Endothelial cell of umbilical vein (primary cell): Measurements from ENCODE around the gene CNTN3. TPM values are rescaled to one million over a fixed set of nuclear protein-coding genes. Genes with fewer than 3 reads are reported as not detected.

Experiments used
- BruUV-seq: library from RNA; stranded (reverse); fragments of 400-500 nt; replicated peaks from 2 replicates; lab custom pipeline; 2021; lab: Mats Ljungman, UMichigan
- CTCF ChIA-PET: fragments of 300-600, 350-600 bp; sonication (Branson Sonifier 250); formaldehyde crosslinking; loops from one replicate; lab custom pipeline; 2021; ENCODE audit warnings: antibody characterized with exemption, inconsistent platforms; lab: Charles Lee
- POLR2A ChIA-PET: fragments of 300-600, 350-600 bp; sonication (Branson Sonifier 250); formaldehyde crosslinking; loops from one replicate; lab custom pipeline; 2021; ENCODE audit warnings: antibody characterized with exemption, inconsistent platforms; lab: Charles Lee
- DNase-seq: peaks from one replicate; pipeline ENCODE4 v3.0.0-alpha.2; 2011; ENCODE audit warnings: low read depth, low spot score
- FAIRE-seq: peaks from 2 replicates; lab custom pipeline; 2011; peaks lifted over from hg19 to GRCh38; lab: Jason Lieb, UNC
- H2AFZ ChIP-seq: 2 replicates; pipeline ENCODE4 v1.6.0; 2012; ENCODE audit warnings: low read depth, low read length, control low read depth, inconsistent platforms
- H3K27ac ChIP-seq: 2 replicates; pipeline ENCODE4 v1.5.1; 2011; ENCODE audit warnings: low read depth, mild to moderate bottlenecking, control low read depth, low read length, moderate library complexity; ENCODE audit not compliant: insufficient read depth
- H3K27me3 ChIP-seq, 2 experiments: 2 replicates each; pipeline versions ENCODE4 v1.6.0 to v1.6.1; 2011; ENCODE audit warnings: low read length in 2 of 2, mixed read lengths in 1 of 2; ENCODE audit not compliant: control insufficient read depth in 2 of 2, insufficient read depth in 2 of 2
- H3K36me3 ChIP-seq, 2 experiments: 2 replicates in 1 of 2; 3 replicates in 1 of 2; pipeline ENCODE4 v1.5.1; 2011; ENCODE audit warnings: low read length in 2 of 2, mild to moderate bottlenecking in 1 of 2, moderate library complexity in 1 of 2; ENCODE audit not compliant: control insufficient read depth in 2 of 2, insufficient read depth in 2 of 2; ENCODE audit errors: extremely low read depth in 1 of 2
- H3K4me1 ChIP-seq: 3 replicates; pipeline ENCODE4 v1.5.1; 2011; ENCODE audit warnings: mild to moderate bottlenecking, low read length; ENCODE audit not compliant: control insufficient read depth, insufficient read depth; ENCODE audit errors: extremely low read depth
- H3K4me2 ChIP-seq: 2 replicates; pipeline ENCODE4 v1.6.1; 2011; ENCODE audit warnings: low read length, control low read depth, mixed read lengths; ENCODE audit not compliant: insufficient read depth
- H3K4me3 ChIP-seq, 3 experiments: fragments of 200-600 bp in 1 of 3; sonication (generic), shearing (Covaris generic) in 1 of 3; replicated peaks in 1 of 3; 2 replicates each; pipeline ENCODE4 v1.5.1; 2011 to 2016; ENCODE audit warnings: control low read depth in 3 of 3, low read length in 3 of 3, mild to moderate bottlenecking in 2 of 3, inconsistent platforms in 1 of 3, low read depth in 1 of 3, moderate library complexity in 1 of 3; ENCODE audit not compliant: insufficient read depth in 1 of 3
- H3K79me2 ChIP-seq: 2 replicates; pipeline ENCODE4 v1.6.0; 2012; ENCODE audit warnings: low read length, inconsistent platforms; ENCODE audit not compliant: control insufficient read depth, insufficient read depth
- H3K9ac ChIP-seq: replicated peaks from 2 replicates; pipeline ENCODE3; 2011; ENCODE audit warnings: low read length, control low read depth; ENCODE audit not compliant: insufficient read depth; ENCODE audit errors: extremely low read depth
- H3K9me1 ChIP-seq: replicated peaks from 3 replicates; pipeline ENCODE4 v1.6.0; 2011; ENCODE audit warnings: mild to moderate bottlenecking, low read length; ENCODE audit not compliant: control insufficient read depth, insufficient read depth; ENCODE audit errors: extremely low read depth
- H3K9me3 ChIP-seq: replicated peaks from 2 replicates; pipeline ENCODE4 v1.5.1; 2012; ENCODE audit warnings: low read length, inconsistent platforms; ENCODE audit not compliant: control insufficient read depth, insufficient read depth
- H4K20me1 ChIP-seq: replicated peaks from 2 replicates; pipeline ENCODE3; 2011; ENCODE audit warnings: mild to moderate bottlenecking, low read length; ENCODE audit not compliant: control insufficient read depth, insufficient read depth; ENCODE audit errors: extremely low read depth
- CTCF ChIP-seq, 2 donors: IDR thresholded peaks; 1 replicate in 1 of 2; 2 replicates in 1 of 2; pipeline ENCODE4 v1.5.1; 2011; ENCODE audit warnings: low read length in 2 of 2, mild to moderate bottlenecking in 2 of 2, moderate library complexity in 2 of 2, control low read depth in 1 of 2, inconsistent platforms in 1 of 2, low read depth in 1 of 2; ENCODE audit not compliant: insufficient read depth in 1 of 2; ENCODE audit errors: extremely low read depth in 1 of 2
- EZH2 ChIP-seq: IDR thresholded peaks from 2 replicates; pipeline ENCODE4 v1.6.1; 2012; ENCODE audit warnings: borderline replicate concordance, low read depth, mild to moderate bottlenecking, moderate library complexity, low read length, inconsistent platforms; ENCODE audit not compliant: severe bottlenecking
- FOS ChIP-seq: IDR thresholded peaks from 2 replicates; pipeline ENCODE4 v1.6.1; 2011; ENCODE audit warnings: mild to moderate bottlenecking, low read length, moderate library complexity, borderline replicate concordance; ENCODE audit not compliant: insufficient read depth
- GATA2 ChIP-seq: IDR thresholded peaks from 2 replicates; pipeline ENCODE4 v1.7.0; 2011; ENCODE audit warnings: low read depth, mild to moderate bottlenecking, moderate library complexity, mixed read lengths, low read length; ENCODE audit not compliant: insufficient read length, insufficient read depth
- JUN ChIP-seq: IDR thresholded peaks from 2 replicates; pipeline ENCODE4 v1.6.1; 2011; ENCODE audit warnings: borderline replicate concordance, low read depth; ENCODE audit not compliant: insufficient read length, insufficient read depth
- MAX ChIP-seq: IDR thresholded peaks from 2 replicates; pipeline ENCODE4 v1.6.1; 2011; ENCODE audit not compliant: insufficient read depth, insufficient read length
- MYC ChIP-seq: IDR thresholded peaks from one replicate; pipeline ENCODE4 v1.6.1; 2011; ENCODE audit warnings: mild to moderate bottlenecking, low read depth, low read length
- POLR2A ChIP-seq: IDR thresholded peaks from 2 replicates; pipeline ENCODE4 v1.6.1; 2012; ENCODE audit warnings: low read depth, mild to moderate bottlenecking, control low read depth, low read length
- POLR2AphosphoS5 ChIP-seq: IDR thresholded peaks from 2 replicates; pipeline ENCODE4 v1.6.1; 2012; ENCODE audit warnings: low read depth, mild to moderate bottlenecking, control low read depth, low read length, moderate library complexity; ENCODE audit not compliant: insufficient read depth
- dilution Hi-C: fragments of 300-500 bp; cut with MboI; formaldehyde crosslinking; loops from one replicate; pipeline ENCODE4 v1.15.0; 2019; ENCODE audit warnings: low sequenced_read_pairs; ENCODE audit not compliant: extremely low pct_ligation_motif_present
- intact Hi-C: fragments of 100-400 bp; cut with micrococcal nuclease; formaldehyde crosslinking; loops from one replicate; pipeline ENCODE4 v1.10.0; 2022
- polyA plus RNA-seq, 4 experiments: library from polyadenylated mRNA; depleted of rRNA in 3 of 4; stranded (reverse) in 3 of 4; unstranded in 1 of 4; fragments of >200 nt; gene quantifications; 2 replicates each; pipeline versions ENCODE4 v1.2.1 to v1.2.3, GENCODE V29; 2011 to 2012; ENCODE audit warnings: missing spikeins in 1 of 4
- total RNA-seq: library from RNA; stranded (reverse); gene quantifications from 2 replicates; pipeline ENCODE4 v1.2.3, GENCODE V29; 2021

Gene CNTN3
- total and polyA plus RNA-seq, 2 donors (not counting 3 experiments of a cell fraction or from before 2014, with no cell fraction given), result 0.03 TPM; not detected in 1

- no peak overlapping the region for H3K4me2 ChIP-seq
- CTCF ChIA-PET, result no interaction called here
- POLR2A ChIA-PET, result no interaction called here
- H3K9me3 ChIP-seq, result peaks cover 1% of the 10 kb centered on the region
- no peak for TF ChIP-seq EZH2
- no peak for TF ChIP-seq MAX
- TF ChIP-seq JUN, result no peak
- TF ChIP-seq POLR2A, result no peak
- TF ChIP-seq CTCF (IDR thresholded peaks at IDR 0.05; ENCODE audit: extremely low read depth in 1 of 2, insufficient read depth in 1 of 2, low read depth in 1 of 2, low read length in 2 of 2), result no peak
- no peak for TF ChIP-seq POLR2AphosphoS5
- TF ChIP-seq FOS, result no peak
- no peak for TF ChIP-seq GATA2
- no peak for TF ChIP-seq MYC
- H3K79me2 ChIP-seq, result no peaks in the 10 kb centered on the region
- no peaks in the 10 kb centered on the region for H3K9me1 ChIP-seq
- no peak for FAIRE-seq
- H3K4me3 ChIP-seq, result no peak overlapping the region
- intact Hi-C loops (no loop called here), dilution Hi-C loops (no loop called here)
- H3K4me1 ChIP-seq, result no peaks in the 10 kb centered on the region
- H2AFZ ChIP-seq, result no peak overlapping the region
- DNase-seq, result no peak
- no peaks in the 10 kb centered on the region for H4K20me1 ChIP-seq
- H3K27me3 ChIP-seq, result no peaks in the 10 kb centered on the region
- H3K36me3 ChIP-seq, result no peaks in the 10 kb centered on the region
- BruUV-seq, result no TSS peak
- no peak overlapping the region for H3K9ac ChIP-seq
- H3K27ac ChIP-seq, result no peak overlapping the region
Observed at GRCh38 chr3:74624301-74624700, 9.8 kb upstream of the CNTN3 start.
